Stimulated activated CD4-positive, alpha-beta T cell treated with anti-CD3 and anti-CD28 coated beads, Interleukin-4, amount 100 ng/mL, for 1 hour (primary cell): ENCODE results near the gene NTF4.
"Not testable (repeated sequence)": the region's sequence is repeated elsewhere in the genome, so short reads cannot be mapped to it uniquely, and the experiment has no call there.

Experiments
- DNase-seq: peaks from one replicate; pipeline ENCODE4 v3.0.0-alpha.2; 2020

The NTF4 gene

GRCh38 chr19:49019242-49019932 lies 45.2 kb downstream of the NTF4 start:
- peak; percentile 70 for DNase-seq

- DNase-seq: not testable (repeated sequence)
Observed at GRCh38 chr19:49018388-49019241, 46.0 kb downstream of the NTF4 start.

GRCh38 chr19:49017666-49018351 lies 46.8 kb downstream of the NTF4 start:
- peak; percentile 66 for DNase-seq

DNA sequence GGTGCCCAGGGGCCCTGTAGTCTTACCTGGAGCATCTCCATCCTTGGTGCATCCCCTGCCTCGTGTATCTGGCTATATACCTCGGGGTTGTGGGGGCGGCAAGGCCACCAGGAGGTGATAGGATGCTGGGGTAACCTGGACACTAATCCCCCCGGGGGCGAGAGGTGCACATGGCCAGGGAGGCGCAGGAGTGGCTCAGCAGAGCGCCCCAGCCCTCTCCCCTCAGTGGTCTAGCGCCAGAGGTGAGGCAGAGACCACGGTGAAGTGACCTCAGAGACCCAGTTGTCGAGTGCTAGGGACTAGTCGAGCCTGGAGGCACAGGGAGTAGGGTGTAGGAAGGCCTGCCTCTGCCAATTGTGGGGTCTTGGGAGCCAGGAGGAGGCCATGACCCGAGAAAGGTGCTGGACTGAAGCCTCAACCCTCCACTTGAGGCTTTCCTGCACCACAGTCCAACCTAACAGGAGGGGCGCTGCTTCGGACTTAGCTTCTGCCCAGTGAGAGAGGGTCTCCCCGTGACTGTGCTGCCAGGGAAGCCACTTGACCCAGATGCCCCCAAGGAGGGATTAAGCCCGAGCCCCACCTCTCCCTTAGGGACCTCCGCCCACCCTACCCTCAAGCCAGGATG lies 47.5 kb downstream of the NTF4 start, which contains the start of gene LHB:
Gene LHB (minus strand): TSS at position 51 of the 625 bp plus-strand sequence. CDS start 10 bp downstream, at position 41.
- no peak for DNase-seq

DNA sequence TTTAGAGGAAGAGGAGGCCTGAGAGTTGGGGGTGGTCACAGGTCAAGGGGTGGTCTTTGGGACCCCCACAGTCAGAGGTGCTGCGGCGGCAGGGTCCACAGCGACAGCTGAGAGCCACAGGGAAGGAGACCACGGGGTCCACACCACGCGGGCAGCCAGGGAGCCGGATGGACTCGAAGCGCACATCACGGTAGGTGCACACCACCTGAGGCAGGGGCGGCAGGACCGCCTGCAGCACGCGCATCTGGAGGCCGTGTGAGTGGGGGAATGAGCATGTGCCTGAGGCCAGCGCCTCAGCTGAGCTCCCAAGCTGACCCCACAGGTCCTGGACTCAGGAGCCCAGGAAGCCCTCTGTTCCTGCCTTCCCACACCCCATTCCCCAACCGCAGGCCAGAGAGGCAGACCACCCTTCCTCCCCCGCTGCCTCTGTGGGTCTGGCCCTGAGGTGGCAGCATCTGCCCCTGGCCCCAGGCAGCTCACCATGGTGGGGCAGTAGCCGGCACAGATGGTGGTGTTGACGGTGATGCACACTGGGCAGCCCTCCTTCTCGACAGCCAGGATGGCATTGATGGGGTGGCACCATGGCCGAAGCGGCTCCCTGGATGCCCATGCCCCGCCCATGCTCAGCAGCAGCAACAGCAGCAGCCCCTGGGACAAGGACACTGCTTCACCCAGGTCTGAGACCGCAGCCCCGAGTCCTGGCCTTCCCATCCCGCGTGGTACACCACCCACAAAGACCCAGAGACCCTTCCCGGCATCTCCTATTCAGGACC lies 48.4 kb downstream of the NTF4 start:
- DNase-seq: no peak

- no peak for DNase-seq
Observed at GRCh38 chr19:49014870-49015255, 49.8 kb downstream of the NTF4 start.

DNA sequence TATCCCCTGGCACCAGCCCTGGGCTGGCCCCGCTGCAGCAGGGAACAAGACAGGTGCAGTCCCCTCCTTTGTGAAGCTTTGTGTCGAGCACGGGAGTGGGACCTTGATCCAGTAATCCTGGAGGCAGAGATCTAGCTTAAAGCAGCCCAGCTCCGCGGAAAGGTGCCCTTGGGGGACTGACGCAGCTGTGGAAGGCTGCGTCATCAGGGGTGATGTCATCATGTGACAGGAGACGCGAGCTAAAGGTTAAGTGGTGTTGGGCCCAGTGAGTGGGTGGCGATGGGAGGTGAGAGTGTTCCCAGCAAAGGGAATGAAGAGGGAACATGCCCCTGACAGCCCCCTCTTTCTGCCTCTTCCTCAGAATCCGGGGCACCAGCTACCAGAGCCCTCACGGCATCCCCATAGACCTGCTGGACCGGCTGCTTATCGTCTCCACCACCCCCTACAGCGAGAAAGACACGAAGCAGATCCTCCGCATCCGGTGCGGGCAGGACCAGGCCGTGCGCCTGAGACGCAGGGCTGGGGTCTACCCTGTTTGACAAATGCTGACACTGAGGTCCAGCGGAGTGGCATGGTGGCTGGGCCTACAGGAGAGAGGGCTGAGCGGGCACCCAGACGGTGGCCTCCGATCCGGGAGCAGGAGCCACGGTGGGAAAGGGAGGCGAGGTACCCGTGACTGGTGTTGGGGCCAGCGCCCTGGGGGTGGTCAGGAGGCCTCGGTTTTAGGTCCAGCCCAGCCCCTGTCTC lies 50.3 kb downstream of the NTF4 start:
- DNase-seq: no peak

DNA sequence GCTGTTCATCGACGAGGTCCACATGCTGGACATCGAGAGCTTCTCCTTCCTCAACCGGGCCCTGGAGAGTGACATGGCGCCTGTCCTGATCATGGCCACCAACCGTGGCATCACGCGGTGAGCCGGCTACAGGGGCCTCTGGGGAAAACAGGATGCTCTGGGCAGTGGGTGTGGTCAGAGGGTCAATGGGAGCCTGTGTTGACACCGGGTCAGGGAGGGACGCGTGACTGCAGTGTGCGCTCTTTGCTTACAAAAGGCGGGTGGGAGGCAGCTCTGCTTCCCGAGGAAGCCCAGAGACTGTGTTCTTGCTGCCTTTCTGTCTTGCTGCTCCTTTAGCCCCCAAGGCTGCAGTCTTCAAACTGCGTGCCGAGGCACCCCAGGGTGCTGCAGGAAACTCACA lies 53.4 kb downstream of the NTF4 start:
- DNase-seq: no peak
